NB4 (cell line): Measurements from ENCODE around the gene NME7.

Experiments used
- POLR2A ChIP-seq: IDR thresholded peaks from 2 replicates; pipeline ENCODE4 v1.6.1; 2011; ENCODE audit warnings: mild to moderate bottlenecking; ENCODE audit not compliant: insufficient read length; ENCODE audit errors: extremely low read depth
- TF ChIP-seq, protein P1 (sequence below): IDR thresholded peaks from one replicate; pipeline ENCODE4 v1.5.1; 2012; ENCODE audit warnings: low read depth, low read length

- TF ChIP-seq, protein P1, sequence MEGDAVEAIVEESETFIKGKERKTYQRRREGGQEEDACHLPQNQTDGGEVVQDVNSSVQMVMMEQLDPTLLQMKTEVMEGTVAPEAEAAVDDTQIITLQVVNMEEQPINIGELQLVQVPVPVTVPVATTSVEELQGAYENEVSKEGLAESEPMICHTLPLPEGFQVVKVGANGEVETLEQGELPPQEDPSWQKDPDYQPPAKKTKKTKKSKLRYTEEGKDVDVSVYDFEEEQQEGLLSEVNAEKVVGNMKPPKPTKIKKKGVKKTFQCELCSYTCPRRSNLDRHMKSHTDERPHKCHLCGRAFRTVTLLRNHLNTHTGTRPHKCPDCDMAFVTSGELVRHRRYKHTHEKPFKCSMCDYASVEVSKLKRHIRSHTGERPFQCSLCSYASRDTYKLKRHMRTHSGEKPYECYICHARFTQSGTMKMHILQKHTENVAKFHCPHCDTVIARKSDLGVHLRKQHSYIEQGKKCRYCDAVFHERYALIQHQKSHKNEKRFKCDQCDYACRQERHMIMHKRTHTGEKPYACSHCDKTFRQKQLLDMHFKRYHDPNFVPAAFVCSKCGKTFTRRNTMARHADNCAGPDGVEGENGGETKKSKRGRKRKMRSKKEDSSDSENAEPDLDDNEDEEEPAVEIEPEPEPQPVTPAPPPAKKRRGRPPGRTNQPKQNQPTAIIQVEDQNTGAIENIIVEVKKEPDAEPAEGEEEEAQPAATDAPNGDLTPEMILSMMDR = no peak
- TF ChIP-seq POLR2A = no peak
Observed at GRCh38 chr1:169110689-169111447, 256.7 kb downstream of the NME7 start.
